OCI-LY1 (cell line): ENCODE measurements around the gene ELL2.
"Not testable (repeated sequence)": the region's sequence is repeated elsewhere in the genome, so short reads cannot be mapped to it uniquely, and the experiment has no call there.

Source experiments
- H2AFZ ChIP-seq: fragments of 200-600 bp; sonication (generic), shearing (Covaris generic); 2 replicates; pipeline ENCODE4 v1.6.0; 2014; ENCODE audit warnings: antibody characterized with exemption, mild to moderate bottlenecking, low read length
- H3F3A ChIP-seq: fragments of 200-600 bp; sonication (generic), shearing (Covaris generic); 2 replicates; pipeline ENCODE4 v1.6.0; 2014; ENCODE audit warnings: mild to moderate bottlenecking, antibody characterized with exemption, low read length, moderate library complexity; ENCODE audit not compliant: insufficient read depth
- H3K27ac ChIP-seq: fragments of 200-600 bp; sonication (generic); 2 replicates; pipeline ENCODE4 v1.5.1; 2014; ENCODE audit warnings: low read length, mixed run types, mild to moderate bottlenecking, low read depth; ENCODE audit not compliant: poor library complexity, severe bottlenecking
- H3K27me3 ChIP-seq: fragments of 200-600 bp; sonication (generic); 2 replicates; pipeline ENCODE4 v1.6.0; 2014; ENCODE audit warnings: antibody characterized with exemption, mild to moderate bottlenecking, low read length, moderate library complexity; ENCODE audit not compliant: insufficient read depth
- H3K36me3 ChIP-seq: fragments of 200-600 bp; sonication (generic); 2 replicates; pipeline ENCODE4 v1.6.1; 2014; ENCODE audit warnings: mild to moderate bottlenecking, antibody characterized with exemption, low read length, moderate library complexity, mixed read lengths; ENCODE audit not compliant: insufficient read depth
- H3K4me1 ChIP-seq: fragments of 200-600 bp; sonication (generic); 2 replicates; pipeline ENCODE4 v1.5.1; 2014; ENCODE audit warnings: mild to moderate bottlenecking, low read length, moderate library complexity; ENCODE audit not compliant: insufficient read depth, severe bottlenecking
- H3K4me2 ChIP-seq: fragments of 200-600 bp; sonication (generic), shearing (Covaris generic); 2 replicates; pipeline ENCODE4 v1.6.1; 2014; ENCODE audit warnings: low read length
- H3K4me3 ChIP-seq: fragments of 200-600 bp; sonication (generic); 2 replicates; pipeline ENCODE4 v1.5.1; 2014; ENCODE audit warnings: low read length, low read depth, mild to moderate bottlenecking, mixed read lengths; ENCODE audit not compliant: poor library complexity, severe bottlenecking
- H3K79me2 ChIP-seq: fragments of 200-600 bp; shearing (Covaris generic); 2 replicates; pipeline ENCODE4 v1.6.1; 2016; ENCODE audit warnings: mixed run types, low read length, mixed read lengths; ENCODE audit not compliant: insufficient read depth
- H3K9ac ChIP-seq: fragments of 200-600 bp; sonication (generic), shearing (Covaris generic); 2 replicates; pipeline ENCODE4 v1.6.1; 2014; ENCODE audit warnings: mild to moderate bottlenecking, low read length, mixed read lengths
- H3K9me2 ChIP-seq: fragments of 200-600 bp; sonication (generic), shearing (Covaris generic); 2 replicates; pipeline ENCODE4 v1.6.1; 2014; ENCODE audit warnings: low read depth, mild to moderate bottlenecking, low read length, mixed read lengths
- H3K9me3 ChIP-seq: fragments of 200-600 bp; shearing (Covaris generic); 2 replicates; pipeline ENCODE4 v1.6.1; 2014; ENCODE audit warnings: low read length, mixed read lengths
- H4K20me1 ChIP-seq: fragments of 200-600 bp; sonication (generic), shearing (Covaris generic); 2 replicates; pipeline ENCODE4 v1.6.0; 2016; ENCODE audit warnings: mild to moderate bottlenecking, low read length; ENCODE audit not compliant: insufficient read depth
- EZH2 ChIP-seq: fragments of 200-600 bp; sonication (generic), shearing (Covaris generic); IDR thresholded peaks from 2 replicates; pipeline ENCODE4 v1.8.0; 2017; ENCODE audit warnings: borderline replicate concordance, mixed run types, mild to moderate bottlenecking, antibody characterized with exemption, low read length, moderate library complexity, mixed read lengths
- TF ChIP-seq, protein P1 (sequence below): fragments of 200-600 bp; sonication (generic), shearing (Covaris generic); IDR thresholded peaks from 2 replicates; pipeline ENCODE4 v1.5.1; 2017; ENCODE audit warnings: mild to moderate bottlenecking, antibody characterized with exemption, low read length, moderate library complexity, mixed read lengths

Gene ELL2

DNA sequence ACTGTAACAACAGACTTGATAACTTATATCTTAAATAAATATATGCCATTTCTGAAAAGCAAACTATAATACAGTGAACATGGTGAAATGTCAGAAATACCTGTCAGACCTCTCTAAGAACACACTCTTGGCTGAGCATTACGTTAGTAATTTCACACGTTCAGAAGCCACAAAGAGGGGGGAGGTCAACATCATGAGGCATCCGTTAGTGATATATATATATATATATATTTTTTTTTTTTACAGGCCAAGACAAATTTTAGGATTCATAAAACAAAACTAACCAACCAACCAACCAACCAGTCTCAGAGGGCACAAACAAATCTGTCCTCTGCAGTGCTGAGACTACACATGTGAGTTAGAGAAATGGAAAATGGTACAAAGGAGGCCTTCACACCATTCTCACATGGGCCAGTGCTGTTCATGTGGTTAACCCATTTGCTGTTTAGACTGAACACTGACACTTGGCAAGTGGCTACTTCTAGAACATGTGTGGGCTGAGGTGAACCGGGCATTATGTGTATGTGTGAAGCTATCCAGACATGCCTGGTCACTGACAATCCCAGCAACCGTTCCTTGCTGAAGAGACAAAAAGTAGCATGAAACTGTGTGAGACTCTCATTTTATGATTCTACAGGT is 54.5 kb downstream of the ELL2 start:
- TF ChIP-seq EZH2: no peak
- TF ChIP-seq, protein P1, sequence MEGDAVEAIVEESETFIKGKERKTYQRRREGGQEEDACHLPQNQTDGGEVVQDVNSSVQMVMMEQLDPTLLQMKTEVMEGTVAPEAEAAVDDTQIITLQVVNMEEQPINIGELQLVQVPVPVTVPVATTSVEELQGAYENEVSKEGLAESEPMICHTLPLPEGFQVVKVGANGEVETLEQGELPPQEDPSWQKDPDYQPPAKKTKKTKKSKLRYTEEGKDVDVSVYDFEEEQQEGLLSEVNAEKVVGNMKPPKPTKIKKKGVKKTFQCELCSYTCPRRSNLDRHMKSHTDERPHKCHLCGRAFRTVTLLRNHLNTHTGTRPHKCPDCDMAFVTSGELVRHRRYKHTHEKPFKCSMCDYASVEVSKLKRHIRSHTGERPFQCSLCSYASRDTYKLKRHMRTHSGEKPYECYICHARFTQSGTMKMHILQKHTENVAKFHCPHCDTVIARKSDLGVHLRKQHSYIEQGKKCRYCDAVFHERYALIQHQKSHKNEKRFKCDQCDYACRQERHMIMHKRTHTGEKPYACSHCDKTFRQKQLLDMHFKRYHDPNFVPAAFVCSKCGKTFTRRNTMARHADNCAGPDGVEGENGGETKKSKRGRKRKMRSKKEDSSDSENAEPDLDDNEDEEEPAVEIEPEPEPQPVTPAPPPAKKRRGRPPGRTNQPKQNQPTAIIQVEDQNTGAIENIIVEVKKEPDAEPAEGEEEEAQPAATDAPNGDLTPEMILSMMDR: no peak
- Histone ChIP-seq H3F3A (no peaks in the 10 kb centered on the region), H3K79me2 (no peaks in the 10 kb centered on the region), H3K36me3 (no peaks in the 10 kb centered on the region), H3K4me1 (no peaks in the 10 kb centered on the region), H3K9ac (no peak overlapping the region), H3K4me3 (no peak overlapping the region), H3K4me2 (no peak overlapping the region), H3K9me3 (no peaks in the 10 kb centered on the region), H3K9me2 (no peaks in the 10 kb centered on the region), H4K20me1 (no peaks in the 10 kb centered on the region), H2AFZ (no peak overlapping the region), H3K27ac (no peak overlapping the region), H3K27me3 (no peaks in the 10 kb centered on the region)

DNA sequence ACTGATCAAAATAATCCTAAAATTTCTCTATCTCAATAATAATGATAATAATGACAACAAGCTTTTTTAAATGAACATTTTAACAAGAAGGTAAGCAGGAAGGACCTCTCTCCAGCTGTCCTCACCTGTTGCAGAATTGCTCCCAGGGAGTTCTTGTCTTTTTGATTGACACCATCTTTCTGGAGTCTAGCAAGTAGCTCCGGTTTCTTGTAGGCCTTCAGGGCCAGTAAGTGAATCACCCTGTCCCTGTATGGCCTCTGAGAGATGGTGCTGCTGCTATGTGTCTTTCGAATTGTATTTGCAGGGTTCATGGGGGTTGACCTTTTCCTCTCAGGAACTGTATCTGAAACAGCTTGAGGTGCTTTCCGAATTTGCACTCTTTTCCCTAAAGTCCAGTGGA is 55.3 kb downstream of the ELL2 start:
- not testable (repeated sequence) for H3K79me2 ChIP-seq, H3K4me1 ChIP-seq, H4K20me1 ChIP-seq, H2AFZ ChIP-seq, H3K9me2 ChIP-seq, H3K9me3 ChIP-seq, H3F3A ChIP-seq, H3K36me3 ChIP-seq, H3K9ac ChIP-seq, H3K4me2 ChIP-seq, H3K4me3 ChIP-seq, H3K27me3 ChIP-seq, H3K27ac ChIP-seq

DNA sequence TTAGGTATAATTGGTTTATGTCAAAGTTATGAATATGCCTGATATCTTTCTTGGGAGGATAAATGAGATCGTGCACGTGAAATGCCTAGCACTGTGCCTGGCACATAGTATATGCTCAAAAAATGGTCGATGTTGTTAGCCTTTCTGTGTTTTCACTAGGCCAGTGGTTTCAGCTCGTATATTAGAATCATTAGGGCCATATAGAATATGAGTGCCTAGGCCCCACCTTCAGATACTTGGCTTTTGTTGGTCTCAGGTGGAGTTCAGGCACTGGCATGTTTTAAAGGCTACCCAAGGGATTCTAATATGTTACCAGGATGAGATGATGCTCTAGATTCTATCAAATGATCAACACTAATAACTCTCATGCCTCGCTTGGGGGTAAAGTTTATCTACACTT is 56.8 kb downstream of the ELL2 start:
- Histone ChIP-seq H3K9ac (no peak overlapping the region), H3K4me2 (no peak overlapping the region), H3K4me3 (no peak overlapping the region), H2AFZ (no peak overlapping the region), H3K9me2 (no peaks in the 10 kb centered on the region), H3K36me3 (no peaks in the 10 kb centered on the region), H3K9me3 (no peaks in the 10 kb centered on the region), H3K79me2 (no peaks in the 10 kb centered on the region), H3K27me3 (no peaks in the 10 kb centered on the region), H3K4me1 (no peaks in the 10 kb centered on the region), H3F3A (no peaks in the 10 kb centered on the region), H3K27ac (no peak overlapping the region), H4K20me1 (no peaks in the 10 kb centered on the region)
- TF ChIP-seq EZH2: no peak
- TF ChIP-seq, protein P1: no peak

DNA sequence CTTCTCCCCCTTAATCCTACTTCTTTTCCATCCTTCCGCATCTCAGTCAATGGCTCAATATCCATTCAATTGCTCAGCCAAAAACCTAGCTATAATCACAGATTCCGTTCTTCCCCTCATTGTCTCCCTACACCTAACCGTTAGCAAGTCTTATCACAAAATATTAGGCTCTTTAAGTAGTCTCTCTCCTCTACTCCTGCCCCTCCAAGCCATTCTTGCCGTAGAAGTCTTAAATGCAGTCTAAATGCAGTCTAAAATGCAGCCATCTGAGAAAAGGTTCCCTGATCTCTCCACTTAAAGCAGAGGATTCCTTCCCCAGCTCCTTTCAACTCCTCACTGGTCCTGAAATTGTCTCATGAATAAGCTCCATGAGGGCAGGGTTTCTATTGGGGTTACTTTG is 57.8 kb downstream of the ELL2 start:
- Histone ChIP-seq H3K4me3 (no peak overlapping the region), H3K4me2 (no peak overlapping the region), H3K9ac (no peak overlapping the region), H3K4me1 (no peaks in the 10 kb centered on the region), H3K9me3 (no peaks in the 10 kb centered on the region), H3K36me3 (no peaks in the 10 kb centered on the region), H2AFZ (no peak overlapping the region), H4K20me1 (no peaks in the 10 kb centered on the region), H3K27ac (no peak overlapping the region), H3F3A (no peaks in the 10 kb centered on the region), H3K27me3 (no peaks in the 10 kb centered on the region), H3K9me2 (no peaks in the 10 kb centered on the region), H3K79me2 (no peaks in the 10 kb centered on the region)
- TF ChIP-seq, protein P1: no peak
